GM21515 (cell line): ENCODE measurements around the gene TRIM41.
A peak's percentile ranks its signal among the peaks of the same experiment; 100 is the strongest.
"Not testable (repeated sequence)": the region's sequence is repeated elsewhere in the genome, so short reads cannot be mapped to it uniquely, and the experiment has no call there.

ENCODE experiments used
- ATAC-seq: cut with Tn5 transposase; IDR thresholded peaks from one replicate; pipeline ENCODE4 v1.9.1; 2021; ENCODE audit not compliant: unreplicated experiment

The TRIM41 gene

GRCh38 chr5:181248277-181248676 is 25.2 kb downstream of the TRIM41 start:
- no peak for ATAC-seq

DNA sequence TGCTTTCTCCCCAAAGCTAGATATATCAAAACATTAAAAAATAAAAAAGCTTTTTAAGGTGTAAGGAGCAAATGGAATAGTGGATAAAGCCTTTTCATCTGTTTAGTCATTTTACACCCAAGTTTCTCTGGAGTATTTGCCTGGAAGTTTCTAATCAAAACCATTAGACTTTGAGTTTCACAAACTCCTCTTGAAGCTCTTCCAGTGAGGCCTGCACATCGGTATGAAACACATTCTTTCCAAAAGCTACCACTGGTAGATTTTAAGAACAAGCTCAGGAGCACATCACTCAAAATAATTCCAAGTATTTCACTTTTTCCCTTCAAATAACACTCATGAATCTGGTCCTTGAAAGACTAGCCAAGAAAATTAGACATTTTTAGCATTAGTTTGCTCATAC is 32.2 kb downstream of the TRIM41 start:
- ATAC-seq, result no peak

- no peak for ATAC-seq
Measured at GRCh38 chr5:181255836-181256578, 32.9 kb downstream of the TRIM41 start.

DNA sequence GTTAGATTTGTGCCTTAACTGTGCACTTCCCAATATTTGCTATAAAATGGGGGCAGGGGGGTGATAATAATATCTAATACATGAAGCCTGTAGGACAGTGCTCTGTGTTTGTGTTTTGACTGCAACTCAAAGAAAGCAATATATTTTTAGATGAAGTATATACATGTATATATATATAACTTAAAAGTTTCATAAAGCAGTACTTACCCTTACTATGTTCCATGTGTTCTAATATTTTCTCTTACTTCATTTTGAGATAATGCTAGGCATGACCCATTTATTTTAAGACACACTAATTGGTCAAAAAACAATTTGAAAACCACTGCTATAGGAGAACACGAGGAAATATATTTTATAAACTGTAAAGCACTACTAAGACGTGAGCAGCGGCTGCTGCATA is 35.5 kb downstream of the TRIM41 start:
- ATAC-seq, result no peak

GRCh38 chr5:181259283-181259682 is 36.2 kb downstream of the TRIM41 start:
- no peak for ATAC-seq

- no peak for ATAC-seq
Measured at GRCh38 chr5:181259974-181260719, 37.1 kb downstream of the TRIM41 start.

DNA sequence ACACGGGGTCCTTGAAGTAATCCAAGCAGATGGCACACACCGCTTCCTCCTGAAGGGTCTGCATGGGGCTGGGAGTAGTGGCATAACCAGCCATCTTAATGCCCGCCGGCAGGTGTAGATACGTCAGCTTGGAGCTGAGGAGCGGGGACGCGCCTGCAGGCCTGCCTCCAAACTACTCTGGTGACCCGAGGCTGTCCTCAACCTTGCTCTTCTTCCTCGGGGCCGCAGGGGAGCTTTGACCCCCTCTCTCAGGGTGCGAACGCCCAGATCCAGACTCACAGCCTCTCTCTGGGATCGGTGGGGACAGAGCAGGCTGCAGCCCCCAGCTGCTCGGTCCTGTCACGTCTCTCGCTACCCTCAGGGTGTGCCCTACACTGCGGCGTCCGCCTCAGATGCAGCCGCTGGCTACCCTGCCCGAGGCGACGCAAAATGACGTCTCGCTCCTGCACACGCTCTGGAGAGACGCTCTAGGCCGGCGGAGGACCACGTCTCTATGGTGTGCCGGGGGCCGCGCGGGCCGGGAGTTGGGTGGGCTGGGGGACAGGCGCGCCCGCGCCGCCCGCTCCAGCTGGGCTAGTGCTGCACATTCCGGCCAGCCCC is 37.7 kb downstream of the TRIM41 start, which contains the start of gene TRIM52:
TSS of gene TRIM52 (minus strand) at position 424 of the 600 bp plus-strand sequence. CDS start at position 94, 330 bp downstream.
- peak; percentile 84 for ATAC-seq

DNA sequence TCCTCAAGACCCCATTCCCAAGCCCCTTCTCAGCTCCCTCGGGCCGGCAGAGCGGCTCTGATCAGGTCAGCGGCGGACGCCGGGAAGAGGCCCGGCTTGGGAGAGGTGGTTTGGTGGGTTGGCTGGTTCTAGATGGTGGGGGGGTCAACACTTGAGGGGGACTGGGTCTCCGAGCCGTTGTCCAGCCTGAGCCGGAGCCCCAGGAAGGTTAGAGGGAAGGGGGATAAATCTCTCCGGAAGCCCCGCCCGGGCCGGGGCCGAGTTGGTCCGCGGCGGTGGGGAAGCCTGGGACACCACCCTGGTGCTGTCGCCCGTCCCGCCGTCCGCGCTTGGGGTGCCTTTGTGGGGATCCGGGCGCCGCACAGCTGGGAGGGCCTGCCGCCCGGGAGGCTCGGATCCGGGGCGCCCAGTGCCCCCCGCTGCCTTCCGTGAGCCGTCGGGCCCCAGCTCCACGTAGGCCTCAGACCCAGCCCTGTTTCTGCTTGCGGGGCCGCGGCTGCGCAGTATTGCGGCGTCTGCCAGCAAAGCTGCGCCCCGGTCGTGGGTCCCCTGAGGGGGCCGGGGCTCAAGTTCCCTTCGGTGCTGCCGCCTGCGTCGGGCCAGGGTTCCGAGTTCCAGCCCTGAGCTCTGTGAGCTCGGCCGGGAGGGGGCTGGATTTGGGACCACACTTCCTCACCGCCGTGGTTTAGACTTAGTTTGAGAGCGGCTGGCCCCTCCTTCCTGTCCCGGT is 38.4 kb downstream of the TRIM41 start:
- ATAC-seq, result peak; percentile 59

GRCh38 chr5:181263633-181264032 is 40.6 kb downstream of the TRIM41 start:
- no peak for ATAC-seq

- ATAC-seq, result no peak
Measured at GRCh38 chr5:181265092-181265671, 42.1 kb downstream of the TRIM41 start.

DNA sequence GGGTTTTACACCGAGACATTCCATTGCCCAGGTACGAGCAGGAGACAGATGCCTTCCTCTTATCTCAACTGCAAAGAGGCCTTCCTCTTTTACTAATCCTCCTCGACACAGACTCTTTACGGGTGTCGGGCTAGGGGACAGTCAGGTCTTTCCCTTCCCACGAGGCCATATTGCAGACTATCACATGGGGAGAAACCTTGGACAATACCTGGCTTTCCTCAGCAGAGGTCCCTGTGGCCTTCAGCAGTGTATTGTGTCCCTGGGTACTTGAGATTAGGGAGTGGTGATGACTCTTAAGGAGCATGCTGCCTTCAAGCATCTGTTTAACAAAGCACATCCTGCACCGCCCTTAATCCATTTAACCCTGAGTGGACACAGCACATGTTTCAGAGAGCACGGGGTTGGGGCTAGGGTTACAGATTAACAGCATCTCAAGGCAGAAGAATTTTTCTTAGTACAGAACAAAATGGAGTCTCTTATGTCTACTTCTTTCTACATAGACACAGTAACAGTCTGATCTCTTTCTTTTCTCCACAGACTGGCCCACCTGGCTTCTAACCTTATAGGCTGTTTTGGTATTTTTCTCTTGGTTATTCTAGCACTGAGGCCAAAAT is 44.3 kb downstream of the TRIM41 start:
- ATAC-seq, result not testable (repeated sequence)

DNA sequence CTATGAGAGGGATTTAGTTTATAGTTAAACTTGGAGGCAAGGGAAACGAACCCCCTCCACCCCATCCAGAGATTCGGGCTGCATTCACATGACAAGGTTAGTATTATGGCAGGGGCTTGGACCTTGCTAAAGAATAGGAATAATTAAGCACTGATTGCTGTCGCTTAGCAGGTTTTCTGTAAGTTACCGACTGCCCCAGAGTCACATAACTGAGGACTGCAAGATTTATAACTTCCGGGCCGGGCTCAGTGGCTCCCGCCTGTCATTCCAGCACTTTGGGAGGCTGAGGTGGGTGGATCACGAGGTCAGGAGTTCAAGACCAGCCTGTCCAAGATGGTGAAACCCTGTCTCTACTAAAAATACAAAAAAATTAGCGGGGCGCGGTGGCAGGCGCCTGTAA is 44.8 kb downstream of the TRIM41 start:
- not testable (repeated sequence) for ATAC-seq

- ATAC-seq, result no peak
Measured at GRCh38 chr5:181271081-181271480, 48.0 kb downstream of the TRIM41 start.

DNA sequence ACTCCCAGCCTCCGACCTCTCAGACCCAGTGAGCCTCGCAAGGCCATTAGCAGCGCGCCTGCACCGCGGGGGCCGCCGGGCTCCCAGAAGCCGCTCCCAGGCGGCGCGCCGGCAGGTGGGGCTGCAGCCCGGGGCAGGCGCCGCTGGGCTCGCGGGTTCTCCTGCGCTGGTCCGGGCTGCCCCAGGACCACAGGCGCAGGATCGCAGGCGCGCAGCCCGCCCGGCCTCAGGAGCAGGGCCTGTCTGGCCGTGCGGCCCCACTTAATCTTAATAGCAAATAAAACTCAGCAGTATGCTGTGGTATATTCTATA is 50.3 kb downstream of the TRIM41 start:
- ATAC-seq, result not testable (repeated sequence)

DNA sequence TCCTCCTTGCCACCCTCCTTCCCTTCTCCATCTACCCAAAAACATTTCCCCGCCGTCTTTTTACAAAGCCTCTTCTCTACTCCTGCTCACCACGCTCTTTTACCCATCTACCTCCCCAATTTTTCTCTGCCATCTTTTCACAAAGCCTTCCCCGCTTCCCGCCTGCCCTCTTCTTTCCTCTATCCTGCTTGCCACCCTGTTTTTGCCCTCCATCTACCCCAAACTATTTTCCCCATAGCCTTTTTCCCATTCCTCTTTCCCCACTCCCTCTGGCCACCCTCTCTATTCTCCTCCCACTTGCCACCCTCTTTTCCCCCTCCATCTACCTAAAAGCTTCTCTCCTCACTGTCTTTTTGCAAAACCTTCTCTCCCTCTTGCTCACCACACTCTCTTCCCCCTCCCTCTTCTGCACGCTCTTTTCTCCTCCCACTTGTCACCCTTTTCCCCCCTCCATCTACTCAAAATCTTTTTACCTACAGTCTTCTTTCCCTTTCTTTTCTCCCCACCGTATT is 57.2 kb downstream of the TRIM41 start:
- no peak for ATAC-seq

DNA sequence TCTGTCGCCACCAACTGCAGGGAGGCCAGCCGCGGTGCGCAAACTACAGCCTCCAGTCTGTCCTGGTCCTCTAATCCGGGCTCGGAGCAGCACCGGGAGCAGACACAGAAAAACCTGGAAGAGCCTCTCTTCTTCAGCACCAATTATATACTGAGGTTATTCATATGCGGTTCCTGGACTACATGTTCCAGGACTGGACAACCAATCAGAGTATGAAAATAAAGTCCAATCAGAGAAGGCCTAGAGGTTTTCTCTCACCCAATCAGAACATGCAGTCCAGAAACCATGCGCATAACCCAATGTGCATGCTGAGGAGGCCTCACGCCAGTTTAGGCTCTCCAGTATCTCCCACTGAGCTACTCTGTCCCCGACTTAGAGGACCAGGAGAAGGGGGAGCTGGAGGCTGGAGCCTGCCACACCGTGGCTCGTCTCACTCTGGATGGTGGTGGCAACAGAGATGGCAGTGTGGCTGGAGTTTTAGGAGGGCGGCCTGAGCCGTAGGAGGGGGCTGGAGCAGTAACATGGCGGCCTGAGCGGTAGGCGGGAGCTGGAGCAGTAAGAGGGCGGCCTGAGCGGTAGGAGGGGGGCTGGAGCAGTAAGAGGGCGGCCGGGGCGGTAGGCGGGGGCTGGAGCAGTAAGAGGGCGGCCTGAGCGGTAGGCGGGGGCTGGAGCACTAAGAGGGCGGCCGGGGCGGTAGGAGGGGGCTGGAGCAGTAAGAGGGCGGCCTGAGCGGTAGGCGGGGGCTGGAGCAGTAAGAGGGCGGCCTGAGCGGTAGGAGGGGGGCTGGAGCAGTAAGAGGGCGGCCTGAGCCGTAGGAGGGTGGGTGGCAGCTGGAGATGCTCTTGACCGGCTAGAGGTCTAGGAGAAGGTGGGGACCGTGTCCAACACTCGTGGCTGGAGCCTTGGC is 58.2 kb downstream of the TRIM41 start:
- no peak for ATAC-seq

DNA sequence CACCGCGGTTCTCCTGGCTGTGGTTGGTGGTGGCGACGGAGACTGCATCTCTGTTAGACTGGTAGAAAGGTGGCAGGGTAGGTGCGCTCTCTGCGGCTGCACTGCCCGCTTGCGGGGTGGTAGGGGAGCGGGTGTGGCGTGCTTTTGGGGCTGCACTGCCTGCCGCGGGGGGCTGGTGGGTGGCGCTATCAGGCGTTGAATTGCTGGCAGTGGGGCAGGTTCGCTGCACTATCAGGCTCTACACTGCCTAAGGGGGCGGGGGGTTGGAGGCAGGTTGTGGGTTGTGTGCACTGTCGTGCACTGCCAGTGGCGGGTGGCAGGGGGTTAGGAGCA is 58.9 kb downstream of the TRIM41 start:
- ATAC-seq, result no peak

DNA sequence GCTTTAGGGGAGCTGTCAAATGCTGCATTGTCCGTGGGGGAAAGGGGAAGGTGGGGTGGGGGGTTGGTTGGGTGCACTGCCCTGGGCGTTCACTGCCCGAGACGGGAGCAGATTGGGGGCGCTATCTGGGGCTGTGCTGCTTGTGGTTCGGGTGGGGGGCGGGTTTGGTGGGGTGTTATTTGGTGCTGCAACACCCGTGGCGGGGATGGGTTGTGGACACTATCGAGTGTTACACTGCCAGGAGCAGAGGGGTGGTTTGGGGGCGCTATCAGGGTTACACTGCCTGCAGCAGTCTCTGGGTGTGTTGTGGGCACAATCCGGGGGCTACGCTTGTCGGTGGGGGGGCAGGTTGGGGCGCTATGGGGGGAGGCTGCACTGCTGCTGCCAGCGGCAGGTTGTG is 59.3 kb downstream of the TRIM41 start:
- ATAC-seq, result not testable (repeated sequence)

- no peak for ATAC-seq
Measured at GRCh38 chr5:181282874-181283273, 59.8 kb downstream of the TRIM41 start.
